ENCODE results near the gene HMCN2.

DNA sequence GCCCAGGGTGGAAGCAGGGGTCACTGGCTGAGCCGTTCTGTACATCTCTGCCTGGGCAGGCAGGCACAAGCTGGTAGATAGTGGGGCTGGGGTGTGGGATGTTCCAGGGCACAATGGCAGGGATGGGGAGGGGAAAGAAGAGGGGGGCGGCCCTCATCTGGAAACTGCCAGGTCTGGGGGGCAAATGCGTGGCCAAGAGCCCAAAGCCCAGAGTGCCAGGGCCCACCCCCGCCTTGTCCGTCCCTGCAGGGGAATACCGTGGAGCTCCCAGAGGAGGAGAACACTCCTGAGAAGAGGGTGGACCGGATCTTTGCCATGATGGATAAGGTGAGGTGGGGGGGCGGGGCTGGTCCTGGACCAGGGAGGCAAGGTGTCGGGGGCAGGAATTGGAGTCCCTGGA is 42.7 kb upstream of the HMCN2 start:
- TF ChIP-seq EZH2 (IDR thresholded peaks at IDR 0.05; ENCODE audit: insufficient read depth, poor library complexity, severe bottlenecking) (no peak), EZH2phosphoT487 (IDR thresholded peaks at IDR 0.05; ENCODE audit: insufficient read depth, low read depth) (no peak)

All from GM23248 (cell line).